GM23338 (cell line): ENCODE data around the gene REEP1.

ENCODE experiments used
- CREB1 ChIP-seq: fragments of 250-450 bp; sonication (Bioruptor Pico); IDR thresholded peaks from 2 replicates; pipeline ENCODE4 v1.5.0; 2020; ENCODE audit warnings: low read depth, mild to moderate bottlenecking, moderate library complexity
- ETS1 ChIP-seq: IDR thresholded peaks from 2 replicates; pipeline ENCODE4 v1.6.1; 2016; ENCODE audit warnings: antibody characterized with exemption
- EZH2 ChIP-seq: fragments of 200-600 bp; sonication (generic); IDR thresholded peaks from one replicate; pipeline ENCODE4 v1.8.0; 2017; ENCODE audit warnings: antibody characterized with exemption, mild to moderate bottlenecking, low read depth; ENCODE audit not compliant: unreplicated experiment
- EZH2phosphoT487 ChIP-seq: fragments of 200-600 bp; sonication (generic); IDR thresholded peaks from one replicate; pipeline ENCODE4 v1.8.1; 2018; ENCODE audit warnings: antibody characterized with exemption; ENCODE audit not compliant: unreplicated experiment
- JUNB ChIP-seq: IDR thresholded peaks from one replicate; pipeline ENCODE4 v1.6.1; 2016; ENCODE audit warnings: antibody characterized with exemption; ENCODE audit not compliant: unreplicated experiment
- POLR2AphosphoS5 ChIP-seq: IDR thresholded peaks from 2 replicates; pipeline ENCODE4 v1.6.1; 2016; ENCODE audit warnings: antibody characterized with exemption, low read depth
- REST ChIP-seq: IDR thresholded peaks from one replicate; pipeline ENCODE4 v1.6.1; 2018; ENCODE audit warnings: antibody characterized with exemption; ENCODE audit not compliant: unreplicated experiment
- STAT1 ChIP-seq: IDR thresholded peaks from one replicate; pipeline ENCODE4 v1.6.1; 2016; ENCODE audit warnings: antibody characterized with exemption; ENCODE audit not compliant: unreplicated experiment
- ZNF331 ChIP-seq: fragments of 250-450 bp; sonication (Bioruptor Pico); IDR thresholded peaks from 2 replicates; pipeline ENCODE4 v1.5.0; 2020; ENCODE audit warnings: low read depth, mild to moderate bottlenecking, moderate library complexity
- TF ChIP-seq, protein P1 (sequence below), 2 experiments: fragments of 200-600 bp in 1 of 2; sonication (generic) in 1 of 2; conservative IDR thresholded peaks; 2 replicates each; pipeline versions ENCODE4 v1.5.1 to v1.6.1; 2016 to 2017; ENCODE audit warnings: antibody characterized with exemption in 2 of 2, low read depth in 2 of 2, mild to moderate bottlenecking in 2 of 2, moderate library complexity in 1 of 2
- TF ChIP-seq, protein P2 (sequence below): fragments of 250-450 bp; sonication (Bioruptor Pico); IDR thresholded peaks from 2 replicates; pipeline ENCODE4 v1.5.0; 2020; ENCODE audit warnings: mild to moderate bottlenecking, moderate library complexity

GRCh38 chr2:86194751-86195054, 142.7 kb downstream of the REEP1 start:
- TF ChIP-seq POLR2AphosphoS5 (no peak), ETS1 (peak; percentile 36; the same call in 1 of the 2 replicates), REST (no peak), ZNF331 (CRISPR knock-in tag) (no peak), JUNB (no peak), STAT1 (no peak), EZH2 (no peak), CREB1 (no peak), EZH2phosphoT487 (no peak)
- TF ChIP-seq, protein P1, sequence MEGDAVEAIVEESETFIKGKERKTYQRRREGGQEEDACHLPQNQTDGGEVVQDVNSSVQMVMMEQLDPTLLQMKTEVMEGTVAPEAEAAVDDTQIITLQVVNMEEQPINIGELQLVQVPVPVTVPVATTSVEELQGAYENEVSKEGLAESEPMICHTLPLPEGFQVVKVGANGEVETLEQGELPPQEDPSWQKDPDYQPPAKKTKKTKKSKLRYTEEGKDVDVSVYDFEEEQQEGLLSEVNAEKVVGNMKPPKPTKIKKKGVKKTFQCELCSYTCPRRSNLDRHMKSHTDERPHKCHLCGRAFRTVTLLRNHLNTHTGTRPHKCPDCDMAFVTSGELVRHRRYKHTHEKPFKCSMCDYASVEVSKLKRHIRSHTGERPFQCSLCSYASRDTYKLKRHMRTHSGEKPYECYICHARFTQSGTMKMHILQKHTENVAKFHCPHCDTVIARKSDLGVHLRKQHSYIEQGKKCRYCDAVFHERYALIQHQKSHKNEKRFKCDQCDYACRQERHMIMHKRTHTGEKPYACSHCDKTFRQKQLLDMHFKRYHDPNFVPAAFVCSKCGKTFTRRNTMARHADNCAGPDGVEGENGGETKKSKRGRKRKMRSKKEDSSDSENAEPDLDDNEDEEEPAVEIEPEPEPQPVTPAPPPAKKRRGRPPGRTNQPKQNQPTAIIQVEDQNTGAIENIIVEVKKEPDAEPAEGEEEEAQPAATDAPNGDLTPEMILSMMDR (conservative IDR thresholded peaks at IDR 0.05; ENCODE audit: low read depth in 2 of 2), result no peak
- TF ChIP-seq, protein P2, sequence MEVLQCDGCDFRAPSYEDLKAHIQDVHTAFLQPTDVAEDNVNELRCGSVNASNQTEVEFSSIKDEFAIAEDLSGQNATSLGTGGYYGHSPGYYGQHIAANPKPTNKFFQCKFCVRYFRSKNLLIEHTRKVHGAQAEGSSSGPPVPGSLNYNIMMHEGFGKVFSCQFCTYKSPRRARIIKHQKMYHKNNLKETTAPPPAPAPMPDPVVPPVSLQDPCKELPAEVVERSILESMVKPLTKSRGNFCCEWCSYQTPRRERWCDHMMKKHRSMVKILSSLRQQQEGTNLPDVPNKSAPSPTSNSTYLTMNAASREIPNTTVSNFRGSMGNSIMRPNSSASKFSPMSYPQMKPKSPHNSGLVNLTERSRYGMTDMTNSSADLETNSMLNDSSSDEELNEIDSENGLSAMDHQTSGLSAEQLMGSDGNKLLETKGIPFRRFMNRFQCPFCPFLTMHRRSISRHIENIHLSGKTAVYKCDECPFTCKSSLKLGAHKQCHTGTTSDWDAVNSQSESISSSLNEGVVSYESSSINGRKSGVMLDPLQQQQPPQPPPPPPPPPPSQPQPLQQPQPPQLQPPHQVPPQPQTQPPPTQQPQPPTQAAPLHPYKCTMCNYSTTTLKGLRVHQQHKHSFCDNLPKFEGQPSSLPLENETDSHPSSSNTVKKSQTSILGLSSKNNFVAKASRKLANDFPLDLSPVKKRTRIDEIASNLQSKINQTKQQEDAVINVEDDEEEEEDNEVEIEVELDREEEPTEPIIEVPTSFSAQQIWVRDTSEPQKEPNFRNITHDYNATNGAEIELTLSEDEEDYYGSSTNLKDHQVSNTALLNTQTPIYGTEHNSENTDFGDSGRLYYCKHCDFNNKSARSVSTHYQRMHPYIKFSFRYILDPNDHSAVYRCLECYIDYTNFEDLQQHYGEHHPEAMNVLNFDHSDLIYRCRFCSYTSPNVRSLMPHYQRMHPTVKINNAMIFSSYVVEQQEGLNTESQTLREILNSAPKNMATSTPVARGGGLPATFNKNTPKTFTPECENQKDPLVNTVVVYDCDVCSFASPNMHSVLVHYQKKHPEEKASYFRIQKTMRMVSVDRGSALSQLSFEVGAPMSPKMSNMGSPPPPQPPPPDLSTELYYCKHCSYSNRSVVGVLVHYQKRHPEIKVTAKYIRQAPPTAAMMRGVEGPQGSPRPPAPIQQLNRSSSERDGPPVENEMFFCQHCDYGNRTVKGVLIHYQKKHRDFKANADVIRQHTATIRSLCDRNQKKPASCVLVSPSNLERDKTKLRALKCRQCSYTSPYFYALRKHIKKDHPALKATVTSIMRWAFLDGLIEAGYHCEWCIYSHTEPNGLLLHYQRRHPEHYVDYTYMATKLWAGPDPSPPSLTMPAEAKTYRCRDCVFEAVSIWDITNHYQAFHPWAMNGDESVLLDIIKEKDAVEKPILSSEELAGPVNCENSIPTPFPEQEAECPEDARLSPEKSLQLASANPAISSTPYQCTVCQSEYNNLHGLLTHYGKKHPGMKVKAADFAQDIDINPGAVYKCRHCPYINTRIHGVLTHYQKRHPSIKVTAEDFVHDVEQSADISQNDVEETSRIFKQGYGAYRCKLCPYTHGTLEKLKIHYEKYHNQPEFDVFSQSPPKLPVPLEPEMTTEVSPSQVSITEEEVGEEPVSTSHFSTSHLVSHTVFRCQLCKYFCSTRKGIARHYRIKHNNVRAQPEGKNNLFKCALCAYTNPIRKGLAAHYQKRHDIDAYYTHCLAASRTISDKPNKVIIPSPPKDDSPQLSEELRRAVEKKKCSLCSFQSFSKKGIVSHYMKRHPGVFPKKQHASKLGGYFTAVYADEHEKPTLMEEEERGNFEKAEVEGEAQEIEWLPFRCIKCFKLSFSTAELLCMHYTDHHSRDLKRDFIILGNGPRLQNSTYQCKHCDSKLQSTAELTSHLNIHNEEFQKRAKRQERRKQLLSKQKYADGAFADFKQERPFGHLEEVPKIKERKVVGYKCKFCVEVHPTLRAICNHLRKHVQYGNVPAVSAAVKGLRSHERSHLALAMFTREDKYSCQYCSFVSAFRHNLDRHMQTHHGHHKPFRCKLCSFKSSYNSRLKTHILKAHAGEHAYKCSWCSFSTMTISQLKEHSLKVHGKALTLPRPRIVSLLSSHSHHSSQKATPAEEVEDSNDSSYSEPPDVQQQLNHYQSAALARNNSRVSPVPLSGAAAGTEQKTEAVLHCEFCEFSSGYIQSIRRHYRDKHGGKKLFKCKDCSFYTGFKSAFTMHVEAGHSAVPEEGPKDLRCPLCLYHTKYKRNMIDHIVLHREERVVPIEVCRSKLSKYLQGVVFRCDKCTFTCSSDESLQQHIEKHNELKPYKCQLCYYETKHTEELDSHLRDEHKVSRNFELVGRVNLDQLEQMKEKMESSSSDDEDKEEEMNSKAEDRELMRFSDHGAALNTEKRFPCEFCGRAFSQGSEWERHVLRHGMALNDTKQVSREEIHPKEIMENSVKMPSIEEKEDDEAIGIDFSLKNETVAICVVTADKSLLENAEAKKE (CRISPR knock-in tag), result no peak
